GM12878 (cell line): ENCODE results near the gene ATF6B. TPM values are rescaled to one million over a fixed set of nuclear protein-coding genes. Genes with fewer than 3 reads are reported as not detected.
A peak's percentile ranks its signal among the peaks of the same experiment; 100 is the strongest.

Experiments used
- ATF7 ChIP-seq: fragments of 450-650 bp; IDR thresholded peaks from 2 replicates; pipeline ENCODE4 v1.6.1; 2016; ENCODE audit warnings: low read depth, mild to moderate bottlenecking
- EZH2 ChIP-seq: IDR thresholded peaks from 2 replicates; pipeline ENCODE4 v1.6.1; 2012; ENCODE audit warnings: low read depth, mild to moderate bottlenecking, control low read depth, inconsistent platforms, low read length, borderline replicate concordance; ENCODE audit not compliant: control insufficient read depth
- HDAC6 ChIP-seq: fragments of 200-600 bp; sonication (generic); IDR thresholded peaks from one replicate; pipeline ENCODE4 v1.8.0; 2017; ENCODE audit warnings: antibody characterized with exemption; ENCODE audit not compliant: unreplicated experiment
- HDGF ChIP-seq: fragments of 450-650 bp; IDR thresholded peaks from 2 replicates; pipeline ENCODE4 v1.6.1; 2016; ENCODE audit warnings: antibody characterized with exemption
- MEF2B ChIP-seq: fragments of 450-650 bp; IDR thresholded peaks from 2 replicates; pipeline ENCODE4 v1.6.1; 2018; ENCODE audit warnings: mild to moderate bottlenecking, moderate library complexity; ENCODE audit not compliant: partially characterized antibody, poor library complexity, severe bottlenecking
- NFYB ChIP-seq: IDR thresholded peaks from 2 replicates; pipeline ENCODE4 v1.6.1; 2011; ENCODE audit warnings: low read depth, mild to moderate bottlenecking, low read length, improper control_type of control experiment, moderate library complexity; ENCODE audit not compliant: insufficient read depth
- NRF1 ChIP-seq: conservative IDR thresholded peaks from 2 replicates; pipeline ENCODE4 v1.6.1; 2011; ENCODE audit warnings: mild to moderate bottlenecking, low read depth, low read length, improper control_type of control experiment
- PRDM15 ChIP-seq: fragments of 450-650 bp; formaldehyde crosslinking; IDR thresholded peaks from 2 replicates; pipeline ENCODE4 v1.4.0; 2020; ENCODE audit warnings: mild to moderate bottlenecking, moderate library complexity
- RBBP5 ChIP-seq: fragments of 200-600 bp; sonication (generic); conservative IDR thresholded peaks from 2 replicates; pipeline ENCODE4 v1.6.1; 2016
- SPI1 ChIP-seq: IDR thresholded peaks from 2 replicates; pipeline ENCODE4 v1.6.1; 2011; ENCODE audit warnings: low read depth, mild to moderate bottlenecking, low read length, moderate library complexity, borderline replicate concordance; ENCODE audit not compliant: insufficient read depth
- ZNF687 ChIP-seq: fragments of 450-650 bp; IDR thresholded peaks from 2 replicates; pipeline ENCODE4 v1.6.1; 2017; ENCODE audit warnings: mild to moderate bottlenecking, moderate library complexity
- ZSCAN29 ChIP-seq: fragments of 450-650 bp; IDR thresholded peaks from 2 replicates; pipeline ENCODE4 v1.6.1; 2017; ENCODE audit warnings: mild to moderate bottlenecking, moderate library complexity
- polyA plus RNA-seq, 11 experiments: library from polyadenylated mRNA; depleted of rRNA in 4 of 11; unstranded in 6 of 11; stranded (reverse) in 5 of 11; fragments of >200 nt; fragmentation: Nextera tagmentation in 4 of 11; fragmentation: Illumina TruSeq in 1 of 11; extraction: Ambion mirVana in 4 of 11; extraction: Trizol in 1 of 11; gene quantifications; 1 replicate in 1 of 11; 2 replicates in 10 of 11; pipeline versions ENCODE4 v1.2.1 to v1.2.3, GENCODE V29; 2011 to 2016; ENCODE audit warnings: inconsistent platforms in 2 of 11, missing spikeins in 2 of 11, low read depth in 1 of 11
- total RNA-seq, 4 experiments: library from RNA; depleted of rRNA in 3 of 4; stranded (reverse); fragments of >200 nt in 3 of 4; fragmentation: Illumina TruSeq in 1 of 4; extraction: Trizol in 1 of 4; gene quantifications; 2 replicates each; pipeline versions ENCODE4 v1.2.1 to v1.2.3, GENCODE V29; 2013 to 2021

Gene ATF6B
- total and polyA plus RNA-seq, 10 of the 15 experiments (the other 5 are each of a cell fraction or from before 2014, with no cell fraction given), result 13.6 to 83.9 (median 44.0) TPM

- TF ChIP-seq RBBP5, result no peak
- no peak for TF ChIP-seq EZH2
- TF ChIP-seq NFYB, result no peak
- TF ChIP-seq PRDM15 (CRISPR knock-in tag), result no peak
- no peak for TF ChIP-seq HDGF
- no peak for TF ChIP-seq ZSCAN29
- no peak for TF ChIP-seq MEF2B
- no peak for TF ChIP-seq SPI1
- TF ChIP-seq HDAC6, result no peak
- no peak for TF ChIP-seq NRF1
- TF ChIP-seq ATF7, result no peak; the same call in 1 of the 2 replicates
- peak; percentile 61 for TF ChIP-seq ZNF687
These were observed 49.2 kb upstream of the ATF6B start (continued) for GRCh38 chr6:32177183-32177787.
